IMR-90 (cell line): Measurements from ENCODE around the gene WWC1. TPM values are rescaled to one million over a fixed set of nuclear protein-coding genes. Genes with fewer than 3 reads are reported as not detected.

Experiments used
- ATAC-seq: fragments of 200-7000 bp; cut with Tn5 transposase; 2 replicates; pipeline ENCODE4 v1.9.1; 2020; ENCODE audit warnings: low read depth, mild to moderate bottlenecking, moderate library complexity
- BruUV-seq: library from RNA; stranded (reverse); fragments of 400-500 nt; replicated peaks from 2 replicates; lab custom pipeline; 2021; lab: Mats Ljungman, UMichigan
- CTCF ChIA-PET: fragments of 300-600 bp; formaldehyde crosslinking; extraction: SDS; loops from one replicate; lab custom pipeline; 2021; ENCODE audit warnings: antibody characterized with exemption; lab: Yijun Ruan, JAX
- POLR2A ChIA-PET: fragments of 300-600 bp; sonication (Branson Sonifier 250); formaldehyde crosslinking; loops from one replicate; lab custom pipeline; 2022; ENCODE audit warnings: antibody characterized with exemption; ENCODE audit not compliant: unreplicated experiment; lab: Charles Lee
- DNase-seq: peaks from one replicate; pipeline ENCODE4 v3.0.0; 2013
- H2AFZ ChIP-seq: replicated peaks from 2 replicates; pipeline ENCODE3; 2013; ENCODE audit warnings: low read length, mild to moderate bottlenecking; ENCODE audit not compliant: poor library complexity
- H2AK5ac ChIP-seq: 2 replicates; pipeline ENCODE4 v1.6.1; 2013; ENCODE audit warnings: low read depth, low read length, inconsistent platforms
- H2AK9ac ChIP-seq: replicated peaks from 2 replicates; pipeline ENCODE3; 2013; ENCODE audit warnings: mild to moderate bottlenecking, low read depth, low read length, moderate library complexity; ENCODE audit not compliant: poor library complexity
- H2BK120ac ChIP-seq: 2 replicates; pipeline ENCODE4 v1.6.1; 2013; ENCODE audit warnings: low read depth, low read length, inconsistent platforms
- H2BK15ac ChIP-seq: 3 replicates; pipeline ENCODE4 v1.6.1; 2013; ENCODE audit warnings: low read depth, low read length, inconsistent platforms
- H2BK20ac ChIP-seq: 2 replicates; pipeline ENCODE4 v1.6.1; 2013; ENCODE audit warnings: low read depth, mild to moderate bottlenecking, inconsistent platforms, low read length, moderate library complexity
- H2BK5ac ChIP-seq: 2 replicates; pipeline ENCODE4 v1.6.1; 2013; ENCODE audit warnings: mild to moderate bottlenecking, low read depth, low read length, inconsistent platforms; ENCODE audit not compliant: poor library complexity, severe bottlenecking
- H3K14ac ChIP-seq: replicated peaks from 2 replicates; pipeline ENCODE4 v1.6.1; 2013; ENCODE audit warnings: low read depth, low read length, inconsistent platforms
- H3K18ac ChIP-seq: 2 replicates; pipeline ENCODE4 v1.6.1; 2013; ENCODE audit warnings: low read depth, low read length, control low read depth
- H3K23ac ChIP-seq: 2 replicates; pipeline ENCODE4 v1.6.1; 2013; ENCODE audit warnings: low read depth, low read length, inconsistent platforms
- H3K27ac ChIP-seq: 2 replicates; pipeline ENCODE4 v1.5.1; 2013; ENCODE audit warnings: mild to moderate bottlenecking, control low read depth, low read length; ENCODE audit not compliant: insufficient read depth
- H3K27me3 ChIP-seq: 2 replicates; pipeline ENCODE4 v1.6.1; 2013; ENCODE audit warnings: low read length; ENCODE audit not compliant: control insufficient read depth, insufficient read depth
- H3K36me3 ChIP-seq: 2 replicates; pipeline ENCODE4 v1.6.1; 2013; ENCODE audit warnings: low read length, mixed read lengths; ENCODE audit not compliant: control insufficient read depth, insufficient read depth
- H3K4ac ChIP-seq: 2 replicates; pipeline ENCODE4 v1.6.1; 2013; ENCODE audit warnings: low read depth, low read length, inconsistent platforms
- H3K4me1 ChIP-seq: 2 replicates; pipeline ENCODE4 v1.6.1; 2013; ENCODE audit warnings: low read length, mixed read lengths; ENCODE audit not compliant: control insufficient read depth, insufficient read depth
- H3K4me2 ChIP-seq: 2 replicates; pipeline ENCODE4 v1.6.1; 2013; ENCODE audit warnings: low read depth, mild to moderate bottlenecking, control low read depth, low read length, moderate library complexity
- H3K4me3 ChIP-seq: 2 replicates; pipeline ENCODE4 v1.5.1; 2013; ENCODE audit warnings: low read depth, mild to moderate bottlenecking, control low read depth, low read length, moderate library complexity; ENCODE audit not compliant: insufficient read depth
- H3K56ac ChIP-seq: 2 replicates; pipeline ENCODE4 v1.6.1; 2013; ENCODE audit warnings: low read length, inconsistent platforms; ENCODE audit not compliant: insufficient read depth; ENCODE audit errors: extremely low read depth
- H3K79me1 ChIP-seq, 2 experiments: 2 replicates each; pipeline ENCODE4 v1.6.1; 2013; ENCODE audit warnings: low read length in 2 of 2, inconsistent platforms in 1 of 2, low read depth in 1 of 2
- H3K9ac ChIP-seq: 2 replicates; pipeline ENCODE4 v1.6.1; 2013; ENCODE audit warnings: low read depth, low read length, control low read depth
- H3K9me1 ChIP-seq: 2 replicates; pipeline ENCODE4 v1.6.1; 2013; ENCODE audit warnings: low read length, inconsistent platforms; ENCODE audit not compliant: insufficient read depth
- H3K9me3 ChIP-seq: 2 replicates; pipeline ENCODE4 v1.6.1; 2013; ENCODE audit warnings: low read length; ENCODE audit not compliant: control insufficient read depth, insufficient read depth
- H4K20me1 ChIP-seq: 2 replicates; pipeline ENCODE4 v1.6.1; 2013; ENCODE audit warnings: low read length, inconsistent platforms; ENCODE audit not compliant: insufficient read depth
- H4K5ac ChIP-seq: 2 replicates; pipeline ENCODE4 v1.6.1; 2013; ENCODE audit warnings: mild to moderate bottlenecking, low read depth, low read length, control low read depth
- H4K8ac ChIP-seq, 2 experiments: 2 replicates each; pipeline ENCODE4 v1.6.1; 2013; ENCODE audit warnings: low read depth in 2 of 2, low read length in 2 of 2, control low read depth in 1 of 2, inconsistent platforms in 1 of 2
- H4K91ac ChIP-seq: 2 replicates; pipeline ENCODE4 v1.6.1; 2013; ENCODE audit warnings: low read depth, low read length, inconsistent platforms; ENCODE audit not compliant: insufficient read depth
- BHLHE40 ChIP-seq: fragments of 150-350 bp; IDR thresholded peaks from 2 replicates; pipeline ENCODE4 v1.6.1; 2016; ENCODE audit warnings: mild to moderate bottlenecking, low read depth, low read length
- ELK1 ChIP-seq: fragments of 150-350 bp; IDR thresholded peaks from 2 replicates; pipeline ENCODE4 v1.6.1; 2016; ENCODE audit warnings: low read depth, mild to moderate bottlenecking, low read length, moderate library complexity, borderline replicate concordance
- MAZ ChIP-seq: IDR thresholded peaks from 2 replicates; pipeline ENCODE4 v1.6.1; 2012; ENCODE audit warnings: low read depth, mild to moderate bottlenecking, low read length, improper control_type of control experiment, moderate library complexity, borderline replicate concordance
- NFE2L2 ChIP-seq: fragments of 150-350 bp; IDR thresholded peaks from 2 replicates; pipeline ENCODE4 v1.6.1; 2016; ENCODE audit warnings: low read depth, mild to moderate bottlenecking, low read length
- SMC3 ChIP-seq: fragments of 150-350 bp; IDR thresholded peaks from 2 replicates; pipeline ENCODE4 v1.6.1; 2016; ENCODE audit warnings: low read depth, mild to moderate bottlenecking, antibody characterized with exemption, low read length, moderate library complexity
- WGBS, 2 experiments: methylation state at CpG; one replicate each; pipeline versions ENCODE4 v1.1.5 to v1.1.7; 2013; ENCODE audit warnings: missing lambda C conversion rate in 2 of 2; ENCODE audit not compliant: insufficient read length in 1 of 2; ENCODE audit errors: extremely low coverage in 2 of 2; 5-methylcytosine and 5-hydroxymethylcytosine counted together
- dilution Hi-C: fragments of 300-500 bp; cut with HindIII; formaldehyde crosslinking; loops from one replicate; pipeline ENCODE4 v1.14.3; 2018; ENCODE audit warnings: low sequenced_read_pairs; ENCODE audit not compliant: unreplicated experiment
- in situ Hi-C: fragments of 300-500 bp; cut with MboI; formaldehyde crosslinking; loops from 3 replicates; pipeline ENCODE4 v1.14.3; 2019; ENCODE audit warnings: low sequenced_read_pairs, inconsistent platforms, mixed read lengths
- intact Hi-C: fragments of 100-400 bp; cut with micrococcal nuclease; formaldehyde crosslinking; loops from 2 replicates; pipeline ENCODE4 v1.10.0; 2022
- polyA plus RNA-seq, 3 experiments: library from polyadenylated mRNA; depleted of rRNA; stranded (reverse); fragments of >200 nt; gene quantifications; 2 replicates each; pipeline ENCODE4 v1.2.3, GENCODE V29; 2012; ENCODE audit warnings: low replicate concordance in 1 of 3
- total RNA-seq: library from RNA; depleted of rRNA; stranded (reverse); fragments of >200 nt; gene quantifications from 2 replicates; pipeline ENCODE4 v1.2.3, GENCODE V29; 2012

Gene WWC1
- total and polyA plus RNA-seq, 2 of the 4 experiments (the other 2 are of a cell fraction), result 9.1 to 10.3 TPM

DNA sequence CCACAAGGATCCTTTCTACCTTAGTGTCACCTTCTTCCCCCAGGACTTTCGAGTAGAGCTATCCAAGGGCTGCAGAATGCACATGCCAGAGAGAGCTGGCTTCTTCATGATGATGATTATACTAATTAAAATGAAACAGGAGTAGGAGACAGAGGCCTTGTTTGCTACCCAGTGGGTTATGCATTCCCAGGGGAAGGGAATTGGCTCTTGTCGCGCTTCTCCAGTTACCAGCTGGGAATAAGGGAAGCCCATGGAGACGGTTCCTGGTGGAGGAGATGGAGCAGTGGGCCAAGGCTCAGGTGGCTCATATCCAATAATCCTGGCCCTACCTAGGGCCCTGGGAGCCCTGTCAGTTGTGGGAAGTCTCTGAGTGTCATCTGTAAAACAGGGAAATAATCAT, 65.1 kb downstream of the WWC1 start:
- BruUV-seq, result no TSS peak
- WGBS, 2 experiments, result no CpG with 5 or more reads among the region's 4 CpGs
- in situ Hi-C loops, result no loop called here

More for the DNA sequence above, 65.1 kb downstream of the WWC1 start:
- Histone ChIP-seq H2BK120ac (no peak overlapping the region), H3K27me3 (no peaks in the 10 kb centered on the region), H2AK9ac (no peak overlapping the region), H3K4ac (no peak overlapping the region), H3K18ac (no peak overlapping the region), H3K79me1 (peaks cover 5 to 14% of the 10 kb centered on the region in 2 experiments; a peak in 3 of 4 replicates), H2AK5ac (no peak overlapping the region), H4K91ac (no peak overlapping the region), H3K9me1 (peaks cover 11% of the 10 kb centered on the region; the same call in 1 of the 2 replicates), H2BK15ac (no peak overlapping the region), H3K9ac (no peak overlapping the region), H2AFZ (no peak overlapping the region), H3K4me3 (no peak overlapping the region), H4K20me1 (no peaks in the 10 kb centered on the region; the same call in 1 of the 2 replicates), H3K14ac (no peak overlapping the region), H3K56ac (no peak overlapping the region), H4K5ac (no peak overlapping the region), H3K23ac (no peak overlapping the region), H2BK20ac (no peak overlapping the region), H3K4me1 (peaks cover 5% of the 10 kb centered on the region), H3K9me3 (no peaks in the 10 kb centered on the region), H4K8ac (no peak overlapping the region), H3K36me3 (no peaks in the 10 kb centered on the region), H2BK5ac (no peak overlapping the region), H3K27ac (no peak overlapping the region), H3K4me2 (no peak overlapping the region)
- POLR2A ChIA-PET, result no interaction called here
- no peak for DNase-seq
- dilution Hi-C loops (no loop called here), intact Hi-C loops (no loop called here)
- ATAC-seq, result no peak
- TF ChIP-seq NFE2L2 (no peak), BHLHE40 (no peak), ELK1 (no peak), SMC3 (no peak), MAZ (no peak)
- CTCF ChIA-PET, result no interaction called here
